Stimulated activated CD4-positive, alpha-beta T cell treated with anti-CD3 and anti-CD28 coated beads, Interleukin-12 subunit alpha, Interleukin-12 subunit beta, amount 100 ng/mL, for 24 hours (primary cell): ENCODE measurements around the gene WNK2.

ENCODE experiments used
- DNase-seq, 2 experiments: peaks; one replicate each; pipeline ENCODE4 v3.0.0-alpha.2; 2020; ENCODE audit warnings: low read depth in 2 of 2

WNK2 gene

DNA sequence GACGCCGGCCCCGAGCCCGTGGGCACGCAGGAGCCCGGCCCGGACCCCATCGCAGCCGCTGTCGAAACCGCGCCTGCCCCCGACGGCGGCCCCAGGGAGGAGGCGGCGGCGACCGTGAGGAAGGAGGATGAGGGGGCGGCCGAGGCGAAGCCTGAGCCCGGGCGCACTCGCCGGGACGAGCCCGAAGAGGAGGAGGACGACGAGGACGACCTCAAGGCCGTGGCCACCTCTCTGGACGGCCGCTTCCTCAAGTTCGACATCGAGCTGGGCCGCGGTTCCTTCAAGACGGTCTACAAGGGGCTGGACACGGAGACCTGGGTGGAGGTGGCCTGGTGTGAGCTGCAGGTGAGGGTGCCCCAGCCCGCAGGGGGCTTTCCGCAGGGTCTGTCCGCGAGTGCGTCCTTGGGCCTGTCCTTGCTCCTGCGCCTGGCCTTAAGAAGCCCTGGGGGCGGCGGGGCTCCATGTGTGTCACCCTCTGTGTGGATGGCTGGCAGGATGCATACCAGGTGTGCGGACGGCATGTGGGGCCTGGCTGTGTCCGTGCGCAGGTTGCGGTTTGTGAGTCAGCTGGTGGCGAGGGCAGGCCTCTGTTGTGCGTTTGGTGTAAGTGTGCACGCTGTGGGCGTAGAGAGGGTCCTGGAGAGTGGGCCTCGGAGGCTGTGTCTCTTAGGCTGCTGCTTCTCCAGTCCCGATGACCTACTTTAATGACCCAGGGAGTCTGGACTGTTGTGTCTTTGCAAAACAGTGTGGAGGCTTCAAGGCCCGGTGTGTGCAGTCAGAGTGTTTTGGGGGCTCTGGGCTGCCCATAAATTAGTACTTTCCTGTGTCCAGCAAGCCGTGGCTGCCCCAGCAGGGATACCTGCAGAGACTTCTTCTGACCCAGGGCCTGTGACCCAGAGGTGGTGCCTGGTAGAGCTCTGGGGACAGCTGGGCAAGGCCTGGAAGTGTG is 1.6 kb downstream of the WNK2 start:
- no peak for DNase-seq

DNA sequence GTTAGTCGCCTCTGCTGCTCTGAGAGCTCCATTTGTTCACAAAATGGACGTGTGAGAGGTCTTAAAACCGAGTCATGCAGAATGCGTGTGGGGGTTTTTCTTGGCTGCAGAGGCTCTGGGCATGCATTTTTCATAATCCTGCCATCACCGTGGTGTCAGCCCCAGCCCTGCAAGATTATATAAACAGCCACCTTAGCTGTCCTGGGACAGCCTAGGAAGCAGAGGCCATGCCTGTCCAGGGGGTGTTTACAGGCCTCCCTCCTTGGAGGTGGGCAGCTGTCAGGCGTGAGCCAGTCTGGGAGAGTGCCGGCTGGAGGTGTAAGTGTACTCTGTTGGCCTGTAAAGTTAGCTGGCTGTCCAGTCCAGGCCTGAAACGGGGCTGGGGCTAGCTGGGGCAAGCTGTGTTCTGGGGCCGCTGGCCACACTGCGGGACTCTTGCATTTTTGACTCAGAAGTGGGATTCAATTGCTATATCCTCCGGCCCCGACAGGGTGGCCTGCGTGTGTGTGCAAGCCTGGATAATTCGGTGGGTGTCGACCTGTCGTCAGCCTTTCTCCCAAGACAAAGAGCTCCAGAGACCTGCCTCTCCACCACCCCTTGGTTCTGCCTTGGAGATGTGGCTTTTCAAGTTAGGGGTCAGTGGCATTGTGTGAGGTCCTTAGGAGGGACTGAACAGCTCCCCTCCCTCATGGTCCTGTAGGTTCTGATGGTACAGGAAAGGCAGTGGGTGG is 2.4 kb downstream of the WNK2 start:
- no peak for DNase-seq

DNA sequence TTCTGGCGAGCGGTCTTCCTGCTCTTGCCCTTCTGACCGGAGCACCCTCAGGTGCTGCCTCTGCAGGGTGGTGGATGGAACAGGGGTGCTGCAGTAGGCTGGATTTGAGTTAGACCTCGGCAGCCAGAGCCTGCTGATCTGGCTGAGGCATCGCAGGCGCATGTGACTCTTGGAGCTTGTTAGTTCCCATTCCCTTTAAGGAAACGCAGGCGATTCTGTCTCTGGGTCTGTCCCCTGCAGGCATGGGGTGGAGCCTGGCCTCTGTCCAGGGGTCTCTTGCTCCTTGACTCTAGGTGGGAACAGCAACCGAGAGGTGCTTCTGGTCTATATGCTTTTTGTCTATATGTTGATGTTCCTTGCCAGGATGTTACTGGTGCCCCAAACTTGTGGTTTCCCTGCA is 3.1 kb downstream of the WNK2 start:
- DNase-seq: no peak

DNA sequence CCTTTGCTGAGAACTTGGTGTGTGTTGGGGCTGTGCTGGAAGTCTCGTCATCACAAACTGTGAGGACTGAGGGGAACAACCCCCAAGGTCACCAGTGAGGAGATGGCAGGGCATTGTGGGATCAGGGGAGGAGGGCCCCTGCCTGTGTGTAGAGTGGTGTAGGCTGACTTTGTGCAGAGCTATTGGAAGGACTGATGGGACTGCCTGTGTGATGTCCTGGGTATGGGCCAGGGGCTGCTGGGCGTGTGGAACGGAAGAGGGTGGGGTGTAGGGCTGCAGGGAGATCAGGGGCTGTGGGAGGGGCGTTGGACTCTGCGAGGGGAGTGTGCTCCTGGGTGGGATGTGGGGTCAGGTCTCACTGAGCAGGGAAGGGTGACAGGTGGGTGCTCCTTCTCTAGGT is 3.6 kb downstream of the WNK2 start:
- no peak for DNase-seq

DNA sequence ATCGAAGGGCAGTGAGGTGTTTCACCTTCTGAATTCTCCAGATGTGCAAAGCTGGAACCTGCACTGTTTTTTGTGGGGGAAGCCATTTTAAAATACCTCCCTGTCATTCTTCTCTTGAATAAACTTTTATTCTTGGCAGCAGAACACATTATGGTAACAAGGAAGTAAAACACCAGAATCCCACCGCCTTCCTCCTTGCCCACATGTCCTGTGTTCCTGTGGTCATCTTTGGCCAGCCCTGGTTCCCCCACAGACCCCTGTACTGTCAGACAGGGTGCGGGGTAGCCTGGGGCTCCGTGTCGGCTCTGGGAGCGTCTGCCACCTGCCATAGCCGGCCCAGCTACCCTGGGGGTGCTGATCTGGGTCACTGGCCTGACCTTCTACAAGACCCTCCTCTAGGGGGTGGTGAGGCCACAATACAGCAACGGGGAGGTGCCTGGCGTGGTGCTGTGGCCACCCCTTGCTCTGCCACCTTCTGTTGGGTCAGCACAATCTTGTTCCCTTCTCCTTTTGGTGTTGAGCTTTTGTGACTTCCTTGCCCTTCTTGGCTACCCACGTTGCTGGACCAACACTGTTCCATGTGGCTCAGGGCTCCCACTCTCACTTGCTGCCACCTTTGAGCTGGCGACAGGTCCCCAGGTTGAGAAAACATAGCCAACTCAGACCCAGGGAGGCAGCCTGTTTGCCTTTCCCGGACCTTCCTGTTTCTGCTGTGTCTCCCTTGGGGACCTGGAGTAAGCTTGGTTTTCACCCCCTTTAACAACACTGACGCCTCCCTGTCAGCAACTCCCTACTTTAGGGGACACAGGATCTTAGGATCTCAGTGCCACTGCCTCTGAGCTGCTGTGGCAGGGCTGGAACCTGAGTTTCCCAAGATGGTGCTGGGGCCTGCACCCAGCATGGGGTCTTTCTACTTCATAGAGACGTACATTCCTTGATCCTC is 4.8 kb downstream of the WNK2 start:
- DNase-seq: no peak

DNA sequence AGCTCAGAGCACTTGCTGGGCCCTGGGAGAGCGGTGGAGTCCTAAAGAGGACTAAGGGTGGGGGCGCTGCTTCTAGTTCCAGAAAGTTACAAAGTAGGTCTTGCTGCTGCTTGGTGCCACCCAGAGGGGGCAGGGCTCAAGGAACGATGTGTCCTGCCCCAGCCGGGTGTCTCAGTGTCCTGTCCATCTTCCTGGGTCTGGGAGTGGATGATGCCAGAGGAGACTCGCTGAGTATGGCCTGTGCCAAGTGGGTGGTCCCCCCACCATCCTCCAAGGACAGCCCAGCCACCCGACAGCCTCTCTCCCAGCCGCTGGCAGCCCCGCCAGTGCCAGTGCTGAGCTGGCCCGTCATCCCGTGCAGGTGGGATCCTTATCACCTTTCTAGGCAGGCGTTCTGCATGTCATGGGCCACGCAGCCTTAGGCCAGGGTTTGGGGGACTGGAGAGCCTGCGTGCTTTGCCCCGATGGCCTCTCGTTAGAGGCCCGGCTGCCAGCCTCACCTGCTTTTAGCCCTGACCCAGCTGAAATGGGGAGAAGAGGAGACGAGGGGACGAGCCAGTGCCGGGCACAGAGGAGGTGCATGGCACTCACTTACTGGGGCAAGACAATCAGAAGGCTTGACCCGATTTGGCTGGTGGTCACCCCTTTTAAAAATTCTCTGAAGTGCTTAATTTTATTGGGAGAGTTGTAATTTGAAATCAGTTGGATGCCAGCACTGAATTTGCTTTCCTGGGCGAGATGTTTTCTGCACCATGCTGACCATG is 5.6 kb downstream of the WNK2 start:
- DNase-seq: no peak

DNA sequence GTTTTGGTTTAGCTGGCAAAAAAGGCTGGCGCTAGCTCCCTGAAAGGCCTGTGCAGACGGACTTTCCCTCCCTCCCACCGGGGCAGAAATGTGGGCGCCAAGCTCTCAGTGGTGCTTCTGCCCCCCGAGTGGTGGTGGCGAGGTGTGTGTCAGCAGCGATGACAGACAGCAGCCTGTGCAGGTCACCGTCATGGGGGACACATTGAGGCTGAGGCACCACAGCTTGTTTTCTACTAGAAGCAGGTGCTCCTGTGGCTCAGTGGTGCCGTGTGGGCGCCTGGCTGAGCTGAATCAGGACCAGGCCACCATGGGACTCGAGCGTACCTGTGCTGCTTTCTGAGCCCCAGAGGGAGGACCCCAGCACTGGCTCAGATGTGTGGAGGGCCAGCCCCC is 6.2 kb downstream of the WNK2 start:
- DNase-seq: no peak

DNA sequence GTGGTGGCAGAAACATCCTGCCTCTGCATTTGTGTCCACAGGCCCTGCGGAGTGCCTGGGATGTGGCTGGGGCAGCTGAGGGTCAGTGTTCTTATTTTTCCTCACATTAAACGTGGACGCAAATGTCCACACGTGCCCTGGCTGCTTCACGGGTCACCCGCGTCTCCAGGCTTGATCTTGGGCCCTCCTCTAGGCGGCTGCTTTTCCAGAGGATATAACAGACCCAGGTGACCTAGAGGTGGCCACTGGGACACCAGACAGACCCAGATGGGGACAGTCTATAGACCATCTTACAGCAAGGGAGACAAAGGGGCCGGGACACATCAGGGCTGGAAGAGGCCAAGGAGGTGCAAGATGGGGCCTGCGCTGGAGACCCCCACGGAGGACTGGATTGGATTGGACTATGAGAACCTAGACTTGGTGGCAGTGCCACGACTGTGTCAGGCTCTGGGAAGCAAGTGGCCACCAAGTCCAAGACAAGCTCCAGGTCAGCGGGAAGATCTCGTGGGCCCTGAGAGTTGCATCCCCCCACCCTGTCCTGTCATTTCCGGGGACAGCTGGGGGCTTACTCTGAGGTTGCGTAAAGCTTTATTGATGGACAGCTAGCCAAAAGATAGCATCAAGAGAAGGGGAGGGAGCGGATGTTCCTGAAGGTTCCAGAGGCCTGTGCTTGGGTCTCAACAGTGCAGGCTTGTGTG is 6.9 kb downstream of the WNK2 start:
- DNase-seq: no peak

DNA sequence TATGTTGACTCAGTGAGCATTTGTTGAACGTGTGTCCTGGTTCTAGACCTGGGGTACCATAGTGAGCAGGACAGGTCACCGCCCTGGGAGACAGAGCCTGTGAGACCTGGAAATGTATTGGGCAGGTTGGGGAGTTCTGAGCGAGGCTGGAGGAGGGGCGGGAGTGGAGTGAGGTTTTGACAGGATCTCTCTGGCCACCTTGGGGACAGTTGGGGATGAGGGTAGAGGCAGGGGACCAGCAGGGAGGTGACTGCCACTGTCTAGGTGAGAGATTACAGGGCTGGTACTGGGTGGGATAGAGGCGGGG is 7.4 kb downstream of the WNK2 start:
- DNase-seq: no peak

DNA sequence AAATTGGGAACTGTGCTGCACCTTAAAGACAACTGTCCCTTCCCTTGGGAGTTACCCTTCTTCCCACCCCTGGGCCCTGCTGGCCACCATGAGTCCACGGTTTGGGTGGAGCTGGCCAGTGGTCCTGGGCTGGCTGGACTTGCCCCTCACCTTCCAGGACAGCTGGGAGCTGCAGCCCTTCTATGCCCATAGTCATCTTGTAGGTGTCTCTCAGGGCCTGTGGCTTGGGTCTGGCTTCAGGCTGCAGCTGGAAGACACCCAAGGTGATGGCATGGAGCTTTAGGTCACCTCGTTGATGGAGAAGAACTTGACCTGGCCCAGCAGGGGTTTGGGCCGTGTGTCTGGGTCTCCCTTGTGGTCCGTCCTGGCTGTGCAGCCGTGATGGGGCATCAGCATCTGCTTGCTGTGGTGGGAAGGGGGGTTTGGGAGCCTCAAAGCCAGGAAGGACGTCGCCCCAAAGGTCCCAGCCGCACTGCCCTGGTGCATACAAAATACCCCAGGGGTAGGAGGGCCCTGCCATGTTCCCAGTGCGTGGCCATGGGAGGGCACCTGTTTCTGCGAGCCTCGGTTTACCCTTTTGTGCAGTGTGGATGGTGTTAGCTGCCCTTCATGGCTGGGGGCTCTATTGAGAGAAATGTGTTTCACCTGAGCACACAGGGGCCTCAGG is 8.9 kb downstream of the WNK2 start:
- DNase-seq: no peak

DNA sequence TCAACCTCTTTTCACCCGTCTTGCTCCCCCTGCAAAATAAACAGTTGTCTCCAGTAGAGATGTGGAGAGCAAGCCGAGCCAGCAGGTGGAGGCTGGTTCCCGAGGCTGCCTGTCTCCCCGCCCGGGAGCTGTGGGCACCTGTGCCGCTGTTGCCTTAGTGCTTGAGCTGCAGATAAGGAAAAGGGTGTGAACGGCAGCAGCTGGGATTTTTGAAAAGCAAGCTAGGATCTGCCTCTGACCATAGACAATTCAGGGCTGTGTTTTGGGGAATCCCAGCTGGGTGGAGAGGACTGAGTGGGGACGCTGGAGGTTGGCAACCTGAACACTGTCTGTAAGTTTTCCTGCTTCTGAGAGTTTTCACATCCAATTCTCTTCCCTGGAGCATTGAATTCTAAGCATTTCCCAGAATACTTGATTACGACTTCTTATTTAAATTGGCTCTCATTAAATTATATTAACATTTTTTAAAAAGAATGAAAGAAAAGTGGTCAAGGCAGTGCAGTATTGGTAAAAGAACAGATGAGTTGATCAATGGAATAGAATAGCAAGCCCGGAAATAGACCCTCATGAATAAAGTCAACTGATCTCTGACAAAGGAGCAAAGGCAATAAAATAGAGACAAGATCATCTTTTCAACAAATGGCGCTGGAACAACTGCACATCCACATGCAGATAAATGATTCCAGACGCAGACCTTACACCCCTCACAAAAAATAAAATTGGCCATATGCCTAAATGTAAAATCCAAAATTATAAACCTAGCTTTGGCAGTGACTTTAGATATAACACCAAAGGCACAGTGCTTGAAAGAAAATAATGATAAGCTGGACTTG is 9.7 kb downstream of the WNK2 start:
- no peak for DNase-seq

DNA sequence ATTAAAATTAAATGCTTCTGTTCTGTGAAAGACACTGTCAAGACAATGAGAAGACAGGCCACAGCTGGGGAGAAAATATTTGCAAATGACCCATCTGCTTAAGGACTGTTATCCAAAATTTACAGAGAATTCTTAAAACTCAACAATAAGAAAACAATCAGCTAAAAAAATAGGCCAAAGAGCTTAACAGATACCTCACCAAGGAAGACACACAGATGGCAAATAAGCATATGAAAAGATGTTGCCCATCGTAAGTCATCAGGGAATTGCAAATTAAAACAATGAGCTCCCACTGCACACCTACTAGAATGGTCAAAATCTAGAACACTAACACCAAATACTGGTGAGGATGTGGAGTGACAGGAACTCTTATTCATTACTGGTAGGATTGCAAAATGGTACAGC is 10.3 kb downstream of the WNK2 start:
- DNase-seq: no peak

DNA sequence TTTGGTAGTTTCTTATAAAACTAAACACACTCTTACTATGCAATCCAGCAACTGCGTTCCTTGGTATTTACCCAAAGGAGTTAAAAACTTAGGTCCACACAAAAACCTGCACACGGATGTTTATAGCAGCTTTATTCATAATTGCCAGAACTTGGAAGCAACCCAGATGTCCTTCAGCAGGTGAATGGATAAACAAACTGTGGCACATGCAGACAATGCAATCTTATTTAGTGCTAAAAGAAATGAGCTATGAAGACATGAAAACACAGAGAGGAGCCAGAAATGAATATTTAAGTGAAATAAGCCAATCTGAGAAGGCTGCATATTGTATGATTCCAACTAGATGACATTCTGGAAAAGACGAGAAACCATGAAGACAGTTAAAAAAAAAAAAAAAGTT is 10.7 kb downstream of the WNK2 start:
- no peak for DNase-seq

DNA sequence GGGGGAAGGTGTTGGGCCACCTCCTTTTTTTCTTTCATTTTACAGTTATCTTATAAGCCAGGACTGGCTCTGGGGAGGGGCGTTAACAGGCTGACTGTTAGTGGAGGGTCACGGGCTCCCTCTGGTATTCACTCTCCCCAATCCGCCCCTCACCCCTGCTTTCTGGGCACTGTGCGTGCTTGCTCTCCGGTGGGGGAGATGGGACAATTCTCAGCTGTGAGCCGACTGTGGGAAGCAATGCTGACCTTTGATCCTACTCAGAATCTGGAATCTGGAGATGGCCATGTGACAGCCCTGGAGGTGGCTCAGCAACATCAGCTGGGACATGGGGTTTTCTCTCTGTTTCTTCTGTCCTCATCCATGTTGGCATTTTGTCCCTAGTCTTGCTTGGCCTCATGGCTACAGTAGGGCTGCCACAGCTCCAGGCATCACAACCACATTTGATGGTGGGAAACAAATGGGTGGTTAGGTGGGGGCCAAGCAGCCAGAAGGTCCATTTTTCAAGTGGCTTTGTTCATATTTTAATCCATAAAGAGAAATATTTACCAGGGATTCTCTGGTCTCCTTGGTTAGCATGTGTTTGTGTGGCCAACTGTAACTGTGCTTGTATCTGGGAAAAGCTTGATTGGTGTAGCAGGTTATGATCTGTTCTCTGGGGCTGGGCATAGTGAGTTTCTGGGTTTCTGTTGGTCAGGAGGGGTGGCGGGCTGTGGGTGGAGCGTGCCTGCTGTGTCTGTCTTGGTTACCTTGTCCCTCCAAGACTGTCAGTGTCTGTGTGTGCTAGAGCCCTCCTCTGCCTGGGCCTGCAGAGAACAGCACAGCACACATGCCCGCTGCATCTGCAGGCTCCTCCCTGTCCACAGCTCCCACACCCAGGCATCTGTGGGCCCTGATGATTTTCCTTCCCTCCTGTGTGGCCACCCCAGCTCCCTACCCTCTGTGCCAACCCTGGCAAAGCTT is 12.4 kb downstream of the WNK2 start:
- no peak for DNase-seq

DNA sequence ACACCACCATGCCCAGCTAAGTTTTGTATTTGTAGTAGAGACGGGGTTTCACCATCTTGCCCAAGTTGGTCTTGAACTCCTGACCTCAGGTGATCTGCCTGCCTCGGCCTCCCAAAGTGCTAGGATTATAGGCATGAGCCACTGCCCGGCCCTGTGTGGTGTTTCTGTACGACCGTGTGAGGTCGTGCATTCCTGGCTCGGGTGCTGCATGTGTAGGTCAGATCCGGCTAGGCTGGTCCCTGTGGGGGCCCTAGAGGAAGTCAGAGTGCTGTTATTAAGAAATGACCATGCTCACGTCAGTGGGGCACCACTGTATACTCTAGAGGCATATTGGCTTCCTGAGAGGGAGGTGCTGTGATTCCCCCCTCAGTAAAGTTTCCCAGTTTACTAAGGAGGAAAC is 13.7 kb downstream of the WNK2 start:
- no peak for DNase-seq

DNA sequence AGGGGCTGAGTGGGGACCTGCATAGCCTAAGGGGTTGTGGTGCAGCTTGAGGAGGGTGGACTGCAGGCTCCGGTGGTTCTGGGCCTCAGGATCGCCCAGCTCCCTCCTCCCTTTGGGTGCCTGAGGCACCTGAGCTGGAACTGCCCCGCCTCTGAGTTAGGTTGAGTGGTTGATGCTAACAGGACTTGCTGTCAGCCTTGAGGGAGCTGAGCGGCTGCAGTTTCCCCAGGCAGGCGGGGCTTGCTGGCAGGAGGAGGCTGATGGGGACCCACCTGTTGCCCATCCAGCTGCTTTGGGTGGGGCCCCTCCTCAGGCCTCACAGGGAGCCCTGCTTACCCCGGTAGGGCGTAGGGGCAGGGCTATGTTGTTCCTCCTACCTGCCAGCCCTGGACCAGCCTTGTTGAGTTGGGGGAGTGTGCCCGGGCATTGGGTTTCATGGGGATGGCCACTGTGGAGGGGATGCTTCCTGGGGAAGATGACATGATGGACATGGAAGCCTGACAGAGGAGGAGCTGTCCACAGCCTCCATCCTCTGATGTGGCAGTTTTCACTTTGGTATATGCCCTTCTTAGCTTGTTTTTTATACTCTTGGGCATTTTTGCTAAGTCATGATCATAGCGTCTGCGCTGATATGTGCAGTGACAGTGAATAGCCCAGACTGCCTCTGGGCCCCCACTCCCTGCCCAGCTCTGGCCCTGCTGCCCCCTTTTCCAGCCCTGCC is 14.3 kb downstream of the WNK2 start:
- no peak for DNase-seq

DNA sequence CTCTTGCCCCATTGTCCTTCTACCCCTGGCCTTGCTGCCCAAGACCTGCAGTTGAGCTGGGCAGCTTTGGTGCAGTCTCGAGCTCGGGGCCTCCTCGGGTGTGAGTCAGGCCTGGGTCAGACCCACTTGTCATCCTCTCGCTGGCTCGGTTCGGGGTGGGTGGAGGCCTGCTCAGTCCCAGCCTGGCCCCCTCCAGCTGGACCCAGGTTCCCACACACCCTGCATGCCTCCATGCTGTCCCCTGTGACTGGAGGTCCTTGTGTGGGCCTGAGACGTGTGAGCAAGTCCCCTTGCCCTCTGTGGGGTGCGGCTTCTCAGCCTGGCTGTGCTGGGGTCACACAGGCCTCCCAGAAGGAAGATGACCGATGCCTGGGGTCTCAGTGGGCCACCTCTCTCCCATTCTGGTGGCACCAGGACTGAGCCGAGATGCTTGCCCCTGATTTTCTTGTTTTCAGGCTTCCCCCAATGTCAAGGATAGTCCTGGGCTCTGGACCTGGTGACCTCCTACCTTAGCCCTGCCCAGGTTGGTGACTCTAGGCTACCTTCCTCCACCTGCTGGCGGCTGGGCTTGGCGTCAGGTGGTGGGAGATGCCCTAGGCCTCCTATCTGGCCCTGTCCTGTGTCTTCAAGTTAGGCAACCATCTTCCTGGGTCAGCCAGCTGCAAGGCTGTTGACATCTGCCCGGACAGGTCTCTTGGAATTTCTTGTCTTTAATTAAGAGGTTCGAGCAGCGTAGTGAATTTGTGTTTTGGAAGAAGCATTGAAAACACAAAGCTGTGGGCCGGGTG is 15.1 kb downstream of the WNK2 start:
- DNase-seq: no peak
